Activated CD8-positive, alpha-beta T cell treated with anti-CD3 and anti-CD28 coated beads, Interleukin-2, amount 10 ng/mL, durations not matched to agents 7 days and 5 days (primary cell): ENCODE results near the gene PLCXD1. TPM values are rescaled to one million over a fixed set of nuclear protein-coding genes. Genes with fewer than 3 reads are reported as not detected.
"Not testable (repeated sequence)": the region's sequence is repeated elsewhere in the genome, so short reads cannot be mapped to it uniquely, and the experiment has no call there.

Experiments used
- ATAC-seq: fragments of 150-1000 bp; cut with Tn5 transposase; one replicate; pipeline ENCODE4 v1.10.0; 2021; ENCODE audit warnings: moderate library complexity
- CTCF ChIA-PET: fragments of 350-600 bp; sonication (Branson Sonifier 250); formaldehyde crosslinking; loops from one replicate; lab custom pipeline; 2021; ENCODE audit warnings: antibody characterized with exemption; lab: Charles Lee
- POLR2A ChIA-PET: fragments of 350-600 bp; sonication (Branson Sonifier 250); formaldehyde crosslinking; loops from one replicate; lab custom pipeline; 2021; ENCODE audit warnings: antibody characterized with exemption; lab: Charles Lee
- DNase-seq: peaks from one replicate; pipeline ENCODE4 v3.0.0-alpha.2; 2020
- H3K27ac Mint-ChIP-seq: one replicate; pipeline ENCODE4 v1.8.0; 2021; ENCODE audit warnings: mild to moderate bottlenecking, mixed read lengths
- H3K27me3 Mint-ChIP-seq: one replicate; pipeline ENCODE4 v1.8.0; 2021; ENCODE audit warnings: low read depth, mixed read lengths
- H3K36me3 Mint-ChIP-seq: one replicate; pipeline ENCODE4 v1.8.0; 2021; ENCODE audit warnings: low read depth, mixed read lengths
- H3K4me1 Mint-ChIP-seq: one replicate; pipeline ENCODE4 v1.8.0; 2021; ENCODE audit warnings: low read depth, mixed read lengths
- H3K4me3 Mint-ChIP-seq: one replicate; pipeline ENCODE4 v1.8.0; 2021; ENCODE audit warnings: mild to moderate bottlenecking, mixed read lengths
- H3K9me3 Mint-ChIP-seq: one replicate; pipeline ENCODE4 v1.8.0; 2022; ENCODE audit warnings: mixed read lengths; ENCODE audit not compliant: insufficient read depth
- total RNA-seq, 2 experiments: library from RNA; stranded (reverse); gene quantifications; one replicate each; pipeline ENCODE4 v1.2.3, GENCODE V29; 2021

The PLCXD1 gene
- total RNA-seq, 2 experiments from 2014 or later: 44.5 to 50.2 TPM

GRCh38 chrX:306614-307251 is 25.6 kb downstream of the PLCXD1 start:
- ATAC-seq, POLR2A ChIA-PET, H3K9me3 Mint-ChIP-seq, CTCF ChIA-PET, H3K4me3 Mint-ChIP-seq, H3K27ac Mint-ChIP-seq, H3K27me3 Mint-ChIP-seq, DNase-seq, H3K4me1 Mint-ChIP-seq: not testable (repeated sequence)
- peaks cover 63% of the 10 kb centered on the region for H3K36me3 Mint-ChIP-seq

- Mint-ChIP-seq H3K27ac (no peak overlapping the region), H3K4me3 (no peak overlapping the region), H3K9me3 (no peaks in the 10 kb centered on the region), H3K27me3 (no peaks in the 10 kb centered on the region), H3K36me3 (peaks cover 65% of the 10 kb centered on the region), H3K4me1 (no peaks in the 10 kb centered on the region)
- ChIA-PET CTCF (no interaction called here), POLR2A (no interaction called here)
- DNase-seq (no peak), ATAC-seq (no peak)
Observed at GRCh38 chrX:307261-308111, 26.3 kb downstream of the PLCXD1 start.

GRCh38 chrX:308821-309520 is 27.8 kb downstream of the PLCXD1 start:
- ATAC-seq (no peak), DNase-seq (no peak)
- Mint-ChIP-seq H3K27ac (no peak overlapping the region), H3K9me3 (no peaks in the 10 kb centered on the region), H3K27me3 (no peaks in the 10 kb centered on the region), H3K36me3 (peaks cover 66% of the 10 kb centered on the region), H3K4me1 (no peaks in the 10 kb centered on the region), H3K4me3 (no peak overlapping the region)
- POLR2A ChIA-PET: no interaction called here
- CTCF ChIA-PET: no interaction called here

- ChIA-PET CTCF (no interaction called here), POLR2A (no interaction called here)
- H3K4me1 Mint-ChIP-seq: no peaks in the 10 kb centered on the region
- no peaks in the 10 kb centered on the region for H3K9me3 Mint-ChIP-seq
- no peak for DNase-seq
- peaks cover 57% of the 10 kb centered on the region for H3K36me3 Mint-ChIP-seq
- H3K27ac Mint-ChIP-seq: no peak overlapping the region
- no peak overlapping the region for H3K4me3 Mint-ChIP-seq
- no peaks in the 10 kb centered on the region for H3K27me3 Mint-ChIP-seq
- no peak for ATAC-seq
Observed at GRCh38 chrX:310621-311155, 29.5 kb downstream of the PLCXD1 start.

GRCh38 chrX:311156-312129 is 30.3 kb downstream of the PLCXD1 start:
- Mint-ChIP-seq H3K9me3 (no peaks in the 10 kb centered on the region), H3K27ac (no peak overlapping the region), H3K27me3 (no peaks in the 10 kb centered on the region), H3K4me3 (no peak overlapping the region), H3K4me1 (no peaks in the 10 kb centered on the region), H3K36me3 (peaks cover 50% of the 10 kb centered on the region)
- DNase-seq (no peak), ATAC-seq (no peak)
- ChIA-PET POLR2A (no interaction called here), CTCF (no interaction called here)

- no peaks in the 10 kb centered on the region for H3K27me3 Mint-ChIP-seq
- ATAC-seq: no peak
- DNase-seq: no peak
- no peak overlapping the region for H3K27ac Mint-ChIP-seq
- no peak overlapping the region for H3K4me3 Mint-ChIP-seq
- peaks cover 6% of the 10 kb centered on the region for H3K4me1 Mint-ChIP-seq
- H3K36me3 Mint-ChIP-seq: peaks cover 39% of the 10 kb centered on the region
- CTCF ChIA-PET: no interaction called here
- POLR2A ChIA-PET: no interaction called here
- no peaks in the 10 kb centered on the region for H3K9me3 Mint-ChIP-seq
Observed at GRCh38 chrX:312621-313331, 31.6 kb downstream of the PLCXD1 start.

GRCh38 chrX:313546-313945 is 32.4 kb downstream of the PLCXD1 start:
- ATAC-seq (no peak), DNase-seq (no peak)
- Mint-ChIP-seq H3K4me3 (no peak overlapping the region), H3K9me3 (no peaks in the 10 kb centered on the region), H3K27me3 (no peaks in the 10 kb centered on the region), H3K4me1 (peaks cover 8% of the 10 kb centered on the region), H3K27ac (no peak overlapping the region), H3K36me3 (peaks cover 36% of the 10 kb centered on the region)
- ChIA-PET POLR2A (no interaction called here), CTCF (no interaction called here)

- DNase-seq: no peak
Observed at GRCh38 chrX:314049-314448, 32.9 kb downstream of the PLCXD1 start.

GRCh38 chrX:314781-315595 is 33.8 kb downstream of the PLCXD1 start:
- Mint-ChIP-seq H3K36me3 (peaks cover 30% of the 10 kb centered on the region), H3K4me3 (no peak overlapping the region), H3K9me3 (no peaks in the 10 kb centered on the region), H3K27ac (no peak overlapping the region), H3K27me3 (no peaks in the 10 kb centered on the region), H3K4me1 (peaks cover 8% of the 10 kb centered on the region)
- no peak for DNase-seq
- POLR2A ChIA-PET: no interaction called here
- no peak for ATAC-seq
- CTCF ChIA-PET: no interaction called here

More at GRCh38 chrX:314049-314448, 32.9 kb downstream of the PLCXD1 start:
- no peak for ATAC-seq
- Mint-ChIP-seq H3K4me3 (no peak overlapping the region), H3K27me3 (no peaks in the 10 kb centered on the region), H3K4me1 (peaks cover 8% of the 10 kb centered on the region), H3K9me3 (no peaks in the 10 kb centered on the region), H3K36me3 (peaks cover 35% of the 10 kb centered on the region), H3K27ac (no peak overlapping the region)
- CTCF ChIA-PET: no interaction called here
- POLR2A ChIA-PET: no interaction called here
